Fibroblast of the aortic adventitia (primary cell): ENCODE results near the gene PGAM1. TPM values are rescaled to one million over a fixed set of nuclear protein-coding genes. Genes with fewer than 3 reads are reported as not detected.

ENCODE experiments used
- DNase-seq: peaks from one replicate; pipeline ENCODE4 v3.0.0-alpha.2; 2010; ENCODE audit warnings: low read depth
- H3K4me3 ChIP-seq: 2 replicates; pipeline ENCODE4 v1.5.1; 2011; ENCODE audit warnings: low read depth, mild to moderate bottlenecking, control low read depth, low read length, moderate library complexity
- total RNA-seq: library from RNA; depleted of rRNA; stranded (reverse); fragments of >200 nt; gene quantifications from 2 replicates; pipeline ENCODE4 v1.2.3, GENCODE V29; 2012; ENCODE audit warnings: low replicate concordance
- TF ChIP-seq, protein P1 (sequence below): IDR thresholded peaks from 2 replicates; pipeline ENCODE4 v1.5.1; 2011; ENCODE audit warnings: mild to moderate bottlenecking, low read length, control low read depth, inconsistent platforms; ENCODE audit not compliant: insufficient read depth

Gene PGAM1
- total RNA-seq: 107 and 362 TPM in 2 replicates

DNA sequence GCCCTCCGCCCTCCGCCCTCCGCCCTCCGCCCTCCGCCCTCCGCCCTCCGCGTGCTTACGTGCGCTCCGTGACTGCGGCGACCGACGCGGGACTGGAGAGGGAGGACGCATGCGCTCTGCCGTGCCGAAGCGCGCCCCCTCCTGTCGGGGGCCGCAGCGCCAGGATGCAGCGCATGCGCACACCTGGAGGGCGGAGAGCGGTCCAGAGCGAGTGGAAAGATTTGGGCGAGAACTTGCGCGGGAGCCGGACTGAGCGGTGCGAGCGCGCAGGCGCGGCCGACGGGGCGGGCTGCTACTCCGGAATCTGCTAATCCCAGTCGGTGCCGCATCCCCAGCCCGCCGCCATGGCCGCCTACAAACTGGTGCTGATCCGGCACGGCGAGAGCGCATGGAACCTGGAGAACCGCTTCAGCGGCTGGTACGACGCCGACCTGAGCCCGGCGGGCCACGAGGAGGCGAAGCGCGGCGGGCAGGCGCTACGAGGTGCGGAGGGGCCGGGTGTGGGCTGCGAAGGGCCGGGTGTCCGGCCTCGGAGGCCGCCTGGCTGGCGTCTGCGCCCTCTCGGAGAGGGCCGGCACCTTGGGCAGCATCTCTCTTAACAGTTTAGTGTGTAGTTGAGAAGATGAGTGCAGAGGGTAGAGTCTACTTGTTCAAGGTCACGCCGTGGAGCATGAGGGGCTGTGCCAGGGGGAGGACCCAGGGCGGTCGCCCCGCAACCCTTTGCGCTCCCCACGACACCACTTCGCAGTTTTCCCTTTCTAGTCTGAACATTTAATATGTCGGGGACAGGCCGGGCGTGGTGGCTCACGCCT, at the start of gene PGAM1:
Gene PGAM1 (plus strand): TSS at position 228 of the 812 bp plus-strand sequence. CDS start 117 bp downstream, at position 345.
- peak within 1 kb of the TSS; percentile 96 for H3K4me3 ChIP-seq
- TF ChIP-seq, protein P1, sequence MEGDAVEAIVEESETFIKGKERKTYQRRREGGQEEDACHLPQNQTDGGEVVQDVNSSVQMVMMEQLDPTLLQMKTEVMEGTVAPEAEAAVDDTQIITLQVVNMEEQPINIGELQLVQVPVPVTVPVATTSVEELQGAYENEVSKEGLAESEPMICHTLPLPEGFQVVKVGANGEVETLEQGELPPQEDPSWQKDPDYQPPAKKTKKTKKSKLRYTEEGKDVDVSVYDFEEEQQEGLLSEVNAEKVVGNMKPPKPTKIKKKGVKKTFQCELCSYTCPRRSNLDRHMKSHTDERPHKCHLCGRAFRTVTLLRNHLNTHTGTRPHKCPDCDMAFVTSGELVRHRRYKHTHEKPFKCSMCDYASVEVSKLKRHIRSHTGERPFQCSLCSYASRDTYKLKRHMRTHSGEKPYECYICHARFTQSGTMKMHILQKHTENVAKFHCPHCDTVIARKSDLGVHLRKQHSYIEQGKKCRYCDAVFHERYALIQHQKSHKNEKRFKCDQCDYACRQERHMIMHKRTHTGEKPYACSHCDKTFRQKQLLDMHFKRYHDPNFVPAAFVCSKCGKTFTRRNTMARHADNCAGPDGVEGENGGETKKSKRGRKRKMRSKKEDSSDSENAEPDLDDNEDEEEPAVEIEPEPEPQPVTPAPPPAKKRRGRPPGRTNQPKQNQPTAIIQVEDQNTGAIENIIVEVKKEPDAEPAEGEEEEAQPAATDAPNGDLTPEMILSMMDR: peak; percentile 74
- peak; percentile 96 for DNase-seq

DNA sequence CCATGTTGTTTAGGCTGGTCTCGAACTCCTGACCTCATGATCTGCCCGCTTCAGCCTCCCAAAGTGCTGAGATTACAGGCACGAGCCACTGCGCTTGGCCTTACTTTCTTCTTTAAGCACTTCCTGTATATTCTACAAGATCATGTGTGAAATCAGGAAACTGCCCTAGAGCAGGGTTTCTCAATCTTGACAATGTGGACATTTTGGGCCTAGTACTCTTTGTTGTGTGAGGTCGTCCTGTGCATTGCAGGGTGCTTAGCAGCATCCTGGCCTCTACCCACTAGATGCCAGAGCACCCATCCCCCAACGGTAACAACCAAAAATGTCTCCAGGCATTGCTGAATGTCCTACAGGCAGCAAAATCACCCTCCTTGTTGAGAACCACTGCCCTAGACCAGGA, 49.6 kb upstream of the PGAM1 start:
- TF ChIP-seq, protein P1: no peak
- DNase-seq: no peak
- no peak overlapping the region for H3K4me3 ChIP-seq

- TF ChIP-seq, protein P1: no peak
- no peak overlapping the region for H3K4me3 ChIP-seq
- DNase-seq: no peak
Observed at GRCh38 chr10:97378933-97379921, 46.8 kb upstream of the PGAM1 start.

DNA sequence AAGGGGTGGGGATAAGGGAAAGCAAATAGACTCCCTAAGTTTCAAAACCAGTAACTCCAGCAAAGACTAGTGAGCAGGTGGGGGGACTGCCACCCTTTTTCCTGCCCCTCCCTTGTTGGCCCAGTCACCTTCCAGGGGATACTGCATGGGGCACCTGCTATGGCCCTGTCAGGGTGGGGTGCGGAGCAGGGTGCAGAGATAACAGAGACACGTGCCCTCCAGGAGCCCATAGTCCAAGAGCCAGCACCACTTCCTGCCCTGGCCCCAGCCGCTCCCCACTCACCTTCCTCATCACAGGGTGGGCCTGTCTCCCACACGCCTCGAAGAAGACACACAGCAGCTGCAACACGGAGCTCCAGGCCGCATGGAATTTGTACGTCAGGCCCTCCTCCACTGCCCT, 45.5 kb upstream of the PGAM1 start:
- no peak overlapping the region for H3K4me3 ChIP-seq
- TF ChIP-seq, protein P1: no peak
- DNase-seq: no peak

GRCh38 chr10:97381626-97382025, 44.4 kb upstream of the PGAM1 start:
- no peak overlapping the region for H3K4me3 ChIP-seq
- TF ChIP-seq, protein P1: no peak
- no peak for DNase-seq

- DNase-seq: no peak
- no peak overlapping the region for H3K4me3 ChIP-seq
- TF ChIP-seq, protein P1: no peak
Observed at GRCh38 chr10:97383159-97383558, 42.8 kb upstream of the PGAM1 start.
